OCI-LY3 (cell line): ENCODE measurements around the gene TSPAN10.

Experiments
- H2AFZ ChIP-seq: fragments of 200-600, 300-600 bp; shearing (Covaris generic); 2 replicates; pipeline ENCODE4 v1.6.0; 2014; ENCODE audit warnings: antibody characterized with exemption, low read depth, low read length
- H3K27ac ChIP-seq: fragments of 200-600, 300-600 bp; sonication (generic); 2 replicates; pipeline ENCODE4 v1.5.1; 2014; ENCODE audit warnings: mild to moderate bottlenecking, low read length, moderate library complexity, mixed read lengths
- H3K27me3 ChIP-seq: fragments of 200-600, 300-600 bp; sonication (generic); 2 replicates; pipeline ENCODE4 v1.6.1; 2014; ENCODE audit warnings: low read depth, low read length, mixed read lengths
- H3K36me3 ChIP-seq: fragments of 200-600, 300-600 bp; sonication (generic); replicated peaks from 2 replicates; pipeline ENCODE3; 2014; ENCODE audit warnings: low read depth, low read length, mixed read lengths
- H3K4me1 ChIP-seq: fragments of 300-600, 200-600 bp; sonication (generic); 2 replicates; pipeline ENCODE4 v1.6.1; 2014; ENCODE audit warnings: low read length, mixed read lengths
- H3K4me2 ChIP-seq: fragments of 200-600, 300-600 bp; sonication (generic); 2 replicates; pipeline ENCODE4 v1.6.1; 2014; ENCODE audit warnings: low read length, mixed read lengths
- H3K4me3 ChIP-seq: fragments of 300-600, 200-600 bp; sonication (generic); 2 replicates; pipeline ENCODE4 v1.5.1; 2014; ENCODE audit warnings: antibody characterized with exemption, mild to moderate bottlenecking, low read length, moderate library complexity
- H3K79me2 ChIP-seq: fragments of 300-600, 200-600 bp; shearing (Covaris generic); 2 replicates; pipeline ENCODE4 v1.6.1; 2014; ENCODE audit warnings: mild to moderate bottlenecking, low read length, mixed read lengths
- H3K9ac ChIP-seq: fragments of 300-600, 200-600 bp; shearing (Covaris generic); 2 replicates; pipeline ENCODE4 v1.6.0; 2014; ENCODE audit warnings: mild to moderate bottlenecking, low read length, moderate library complexity
- H3K9me3 ChIP-seq: fragments of 200-600, 300-600 bp; shearing (Covaris generic); 2 replicates; pipeline ENCODE4 v1.6.1; 2014; ENCODE audit warnings: low read length, mixed read lengths; ENCODE audit not compliant: insufficient read depth
- H4K20me1 ChIP-seq: fragments of 200-600, 300-600 bp; sonication (generic); 2 replicates; pipeline ENCODE4 v1.6.1; 2016; ENCODE audit warnings: low read length, mixed read lengths; ENCODE audit not compliant: insufficient read depth
- EZH2phosphoT487 ChIP-seq: fragments of 200-600 bp; shearing (Covaris generic); IDR thresholded peaks from 2 replicates; pipeline ENCODE4 v1.6.1; 2018; ENCODE audit warnings: antibody characterized with exemption, mixed run types, low read depth
- TF ChIP-seq, protein P1 (sequence below): fragments of 200-600, 300-600 bp; sonication (generic); IDR thresholded peaks from 2 replicates; pipeline ENCODE4 v1.5.1; 2014; ENCODE audit warnings: antibody characterized with exemption, low read length, low read depth

TSPAN10 gene

DNA sequence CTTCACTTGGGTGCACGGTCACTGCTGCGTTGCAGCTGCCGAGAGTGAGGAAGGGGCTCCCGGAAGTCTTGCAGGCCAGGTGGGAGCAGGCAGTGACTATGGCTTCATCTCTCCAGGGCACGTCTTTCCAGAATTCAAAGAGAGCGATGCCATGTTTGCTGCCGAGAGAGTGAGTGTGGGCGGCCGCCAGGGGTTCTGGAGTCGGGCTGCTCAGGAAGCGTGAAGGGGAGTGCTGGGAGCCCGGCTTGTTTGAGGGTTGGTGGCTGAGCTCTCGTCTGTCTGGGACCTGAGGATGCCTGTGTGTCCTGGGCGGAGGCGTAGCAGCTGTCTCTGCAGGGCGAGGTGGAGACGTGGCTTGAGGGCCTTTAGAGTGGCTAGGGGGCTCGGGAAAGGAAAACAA lies 53.1 kb downstream of the TSPAN10 start:
- H3K4me2 ChIP-seq: no peak overlapping the region
- H3K9me3 ChIP-seq: no peaks in the 10 kb centered on the region
- H3K9ac ChIP-seq: no peak overlapping the region
- H3K79me2 ChIP-seq: peaks cover 19% of the 10 kb centered on the region
- H3K36me3 ChIP-seq: peaks cover 21% of the 10 kb centered on the region
- H4K20me1 ChIP-seq: 0 out of 2 replicates have a peak, but pooled peaks cover 6% of the 10 kb centered on the region
- H3K27me3 ChIP-seq: no peaks in the 10 kb centered on the region
- H2AFZ ChIP-seq: no peak overlapping the region
- no peak overlapping the region for H3K4me3 ChIP-seq
- no peak for TF ChIP-seq EZH2phosphoT487
- TF ChIP-seq, protein P1, sequence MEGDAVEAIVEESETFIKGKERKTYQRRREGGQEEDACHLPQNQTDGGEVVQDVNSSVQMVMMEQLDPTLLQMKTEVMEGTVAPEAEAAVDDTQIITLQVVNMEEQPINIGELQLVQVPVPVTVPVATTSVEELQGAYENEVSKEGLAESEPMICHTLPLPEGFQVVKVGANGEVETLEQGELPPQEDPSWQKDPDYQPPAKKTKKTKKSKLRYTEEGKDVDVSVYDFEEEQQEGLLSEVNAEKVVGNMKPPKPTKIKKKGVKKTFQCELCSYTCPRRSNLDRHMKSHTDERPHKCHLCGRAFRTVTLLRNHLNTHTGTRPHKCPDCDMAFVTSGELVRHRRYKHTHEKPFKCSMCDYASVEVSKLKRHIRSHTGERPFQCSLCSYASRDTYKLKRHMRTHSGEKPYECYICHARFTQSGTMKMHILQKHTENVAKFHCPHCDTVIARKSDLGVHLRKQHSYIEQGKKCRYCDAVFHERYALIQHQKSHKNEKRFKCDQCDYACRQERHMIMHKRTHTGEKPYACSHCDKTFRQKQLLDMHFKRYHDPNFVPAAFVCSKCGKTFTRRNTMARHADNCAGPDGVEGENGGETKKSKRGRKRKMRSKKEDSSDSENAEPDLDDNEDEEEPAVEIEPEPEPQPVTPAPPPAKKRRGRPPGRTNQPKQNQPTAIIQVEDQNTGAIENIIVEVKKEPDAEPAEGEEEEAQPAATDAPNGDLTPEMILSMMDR: no peak
- H3K27ac ChIP-seq: no peak overlapping the region
- peaks cover 6% of the 10 kb centered on the region for H3K4me1 ChIP-seq

DNA sequence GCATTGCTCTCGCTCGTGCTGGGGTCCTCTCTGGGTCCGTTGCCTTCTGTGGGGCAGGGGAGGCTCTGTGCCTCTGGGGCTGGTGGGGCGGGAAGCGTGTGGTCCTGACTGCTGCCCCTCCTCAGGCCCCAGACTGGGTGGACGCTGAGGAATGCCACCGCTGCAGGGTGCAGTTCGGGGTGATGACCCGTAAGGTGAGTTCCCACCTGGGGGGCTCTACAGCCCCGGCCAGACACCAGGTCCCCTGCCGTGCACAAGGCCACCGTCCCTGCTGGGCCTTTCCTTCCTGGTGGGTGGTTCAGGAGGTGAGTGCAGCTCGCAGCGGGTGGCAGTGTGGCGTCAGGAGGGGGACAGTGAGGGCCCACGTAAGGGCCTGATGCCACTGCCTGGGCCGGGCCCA lies 53.6 kb downstream of the TSPAN10 start:
- H4K20me1 ChIP-seq: 0 out of 2 replicates have a peak, but pooled peaks cover under 1% of the 10 kb centered on the region
- H3K4me3 ChIP-seq: no peak overlapping the region
- H3K4me1 ChIP-seq: peaks cover 2% of the 10 kb centered on the region; the same call in 1 of the 2 replicates
- H3K9me3 ChIP-seq: no peaks in the 10 kb centered on the region
- H3K9ac ChIP-seq: no peak overlapping the region
- no peak overlapping the region for H2AFZ ChIP-seq
- H3K27me3 ChIP-seq: no peaks in the 10 kb centered on the region
- TF ChIP-seq, protein P1: no peak
- TF ChIP-seq EZH2phosphoT487: no peak
- H3K27ac ChIP-seq: no peak overlapping the region
- H3K4me2 ChIP-seq: no peak overlapping the region
- peaks cover 14% of the 10 kb centered on the region for H3K79me2 ChIP-seq
- peaks cover 17% of the 10 kb centered on the region for H3K36me3 ChIP-seq

DNA sequence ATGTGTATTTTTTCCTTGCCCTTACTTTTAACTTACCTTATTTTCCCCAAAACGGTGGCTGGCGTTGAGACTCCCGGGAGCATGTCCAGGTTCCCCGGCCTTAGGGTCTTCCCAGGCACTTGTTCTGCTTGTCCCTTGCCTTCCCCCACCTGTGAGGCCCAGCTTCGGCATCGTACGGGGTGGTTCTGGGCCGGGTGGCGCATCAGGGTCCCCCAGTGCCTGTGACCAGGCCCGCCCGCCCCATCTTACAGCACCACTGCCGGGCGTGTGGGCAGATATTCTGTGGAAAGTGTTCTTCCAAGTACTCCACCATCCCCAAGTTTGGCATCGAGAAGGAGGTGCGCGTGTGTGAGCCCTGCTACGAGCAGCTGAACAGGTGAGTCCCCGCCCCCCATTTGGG lies 54.2 kb downstream of the TSPAN10 start:
- H3K27me3 ChIP-seq: no peaks in the 10 kb centered on the region
- H3K4me2 ChIP-seq: no peak overlapping the region
- H4K20me1 ChIP-seq: no peaks in the 10 kb centered on the region
- no peaks in the 10 kb centered on the region for H3K9me3 ChIP-seq
- peaks cover 7% of the 10 kb centered on the region for H3K79me2 ChIP-seq
- no peak overlapping the region for H3K4me3 ChIP-seq
- peaks cover 16% of the 10 kb centered on the region for H3K36me3 ChIP-seq
- no peaks in the 10 kb centered on the region for H3K4me1 ChIP-seq
- H2AFZ ChIP-seq: no peak overlapping the region
- TF ChIP-seq EZH2phosphoT487: no peak
- TF ChIP-seq, protein P1: no peak
- H3K27ac ChIP-seq: no peak overlapping the region
- no peak overlapping the region for H3K9ac ChIP-seq

DNA sequence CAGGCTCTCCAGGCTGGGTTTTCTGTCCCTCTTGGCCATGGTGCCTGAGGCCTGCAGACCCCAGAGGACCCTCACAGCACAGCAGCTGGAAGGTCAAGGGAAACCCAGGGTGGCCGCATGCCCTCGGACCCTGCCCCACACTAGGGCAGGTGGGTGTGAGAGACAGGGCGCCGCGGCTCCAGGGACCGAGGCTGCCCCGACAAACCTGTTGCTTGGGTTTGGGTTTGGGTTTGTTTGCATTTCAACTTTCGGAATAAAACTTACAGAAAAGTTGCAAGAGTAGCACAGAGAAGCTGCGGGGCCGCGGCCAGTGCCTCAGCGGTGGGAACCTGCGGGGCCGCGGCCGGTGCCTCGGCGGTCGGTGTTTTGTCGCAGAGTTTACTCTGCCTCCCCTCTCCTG lies 54.6 kb downstream of the TSPAN10 start:
- Histone ChIP-seq H3K36me3 (peaks cover 15% of the 10 kb centered on the region), H3K9ac (no peak overlapping the region), H3K9me3 (no peaks in the 10 kb centered on the region), H2AFZ (no peak overlapping the region), H3K27ac (no peak overlapping the region), H4K20me1 (no peaks in the 10 kb centered on the region), H3K4me3 (no peak overlapping the region), H3K27me3 (no peaks in the 10 kb centered on the region), H3K79me2 (peaks cover 3% of the 10 kb centered on the region; the same call in 1 of the 2 replicates), H3K4me2 (no peak overlapping the region), H3K4me1 (no peaks in the 10 kb centered on the region)
- TF ChIP-seq EZH2phosphoT487: no peak
- TF ChIP-seq, protein P1: no peak
